Breast epithelium (tissue), 3 donors: ENCODE results near the gene GPT2.

Source experiments
- POLR2A ChIP-seq: fragments of 450-650 bp; IDR thresholded peaks from one replicate; pipeline ENCODE4 v1.6.1; 2016; ENCODE audit warnings: antibody characterized with exemption, mild to moderate bottlenecking, moderate library complexity
- POLR2AphosphoS5 ChIP-seq, 3 donors: sonication (generic); formaldehyde crosslinking; IDR thresholded peaks; one replicate each; pipeline ENCODE4 v1.6.1; 2017; ENCODE audit warnings: antibody characterized with exemption in 3 of 3
- TF ChIP-seq, protein P1 (sequence below), 3 donors: fragments of 450-650 bp; IDR thresholded peaks; one replicate each; pipeline ENCODE4 v1.5.1; 2016 to 2017; ENCODE audit warnings: antibody characterized with exemption in 3 of 3, mild to moderate bottlenecking in 3 of 3, moderate library complexity in 3 of 3

GRCh38 chr16:46929378-46930332 is 45.5 kb downstream of the GPT2 start:
- no peak for TF ChIP-seq POLR2AphosphoS5 (IDR thresholded peaks at IDR 0.05)
- TF ChIP-seq, protein P1, sequence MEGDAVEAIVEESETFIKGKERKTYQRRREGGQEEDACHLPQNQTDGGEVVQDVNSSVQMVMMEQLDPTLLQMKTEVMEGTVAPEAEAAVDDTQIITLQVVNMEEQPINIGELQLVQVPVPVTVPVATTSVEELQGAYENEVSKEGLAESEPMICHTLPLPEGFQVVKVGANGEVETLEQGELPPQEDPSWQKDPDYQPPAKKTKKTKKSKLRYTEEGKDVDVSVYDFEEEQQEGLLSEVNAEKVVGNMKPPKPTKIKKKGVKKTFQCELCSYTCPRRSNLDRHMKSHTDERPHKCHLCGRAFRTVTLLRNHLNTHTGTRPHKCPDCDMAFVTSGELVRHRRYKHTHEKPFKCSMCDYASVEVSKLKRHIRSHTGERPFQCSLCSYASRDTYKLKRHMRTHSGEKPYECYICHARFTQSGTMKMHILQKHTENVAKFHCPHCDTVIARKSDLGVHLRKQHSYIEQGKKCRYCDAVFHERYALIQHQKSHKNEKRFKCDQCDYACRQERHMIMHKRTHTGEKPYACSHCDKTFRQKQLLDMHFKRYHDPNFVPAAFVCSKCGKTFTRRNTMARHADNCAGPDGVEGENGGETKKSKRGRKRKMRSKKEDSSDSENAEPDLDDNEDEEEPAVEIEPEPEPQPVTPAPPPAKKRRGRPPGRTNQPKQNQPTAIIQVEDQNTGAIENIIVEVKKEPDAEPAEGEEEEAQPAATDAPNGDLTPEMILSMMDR (IDR thresholded peaks at IDR 0.05) = peak; percentile 55 to 66 (median 66)
- TF ChIP-seq POLR2A = no peak
